Measurements from ENCODE around the gene DEFB116.
"Not testable (repeated sequence)": the region's sequence is repeated elsewhere in the genome, so short reads cannot be mapped to it uniquely, and the experiment has no call there.

Gene DEFB116

GRCh38 chr20:31308535-31309162, at the start of gene DEFB116:
TSS of gene DEFB116 (minus strand) at chr20:31308585. CDS start at chr20:31308585, 0 bp downstream.
- no peak for DNase-seq

DNA sequence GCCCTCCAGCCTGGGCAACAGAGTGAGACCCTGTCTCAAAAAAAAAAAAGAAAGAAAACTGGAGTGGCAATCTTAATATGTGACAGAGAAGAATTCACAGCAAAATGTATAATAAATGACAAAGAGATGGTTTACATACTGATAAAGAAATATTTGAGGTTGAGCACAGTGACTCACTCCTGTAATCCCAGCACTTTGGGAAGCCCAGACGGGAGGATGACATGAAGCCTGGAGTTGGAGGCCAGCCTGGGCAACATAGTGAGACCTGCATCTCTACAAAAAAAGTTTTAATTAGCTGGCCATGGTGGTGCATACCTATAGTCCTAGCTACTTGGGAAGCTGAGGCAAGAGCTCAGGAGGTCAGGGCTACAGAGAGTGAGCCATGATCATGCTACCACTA, 47.6 kb upstream of the DEFB116 start:
- DNase-seq = no peak

- DNase-seq = no peak
Observed at GRCh38 chr20:31341470-31341869, 33.1 kb upstream of the DEFB116 start.

GRCh38 chr20:31330893-31331292, 22.5 kb upstream of the DEFB116 start:
- no peak for DNase-seq

GRCh38 chr20:31322504-31322903, 14.1 kb upstream of the DEFB116 start:
- no peak for DNase-seq

GRCh38 chr20:31284964-31285363, 23.4 kb downstream of the DEFB116 start:
- not testable (repeated sequence) for DNase-seq

DNA sequence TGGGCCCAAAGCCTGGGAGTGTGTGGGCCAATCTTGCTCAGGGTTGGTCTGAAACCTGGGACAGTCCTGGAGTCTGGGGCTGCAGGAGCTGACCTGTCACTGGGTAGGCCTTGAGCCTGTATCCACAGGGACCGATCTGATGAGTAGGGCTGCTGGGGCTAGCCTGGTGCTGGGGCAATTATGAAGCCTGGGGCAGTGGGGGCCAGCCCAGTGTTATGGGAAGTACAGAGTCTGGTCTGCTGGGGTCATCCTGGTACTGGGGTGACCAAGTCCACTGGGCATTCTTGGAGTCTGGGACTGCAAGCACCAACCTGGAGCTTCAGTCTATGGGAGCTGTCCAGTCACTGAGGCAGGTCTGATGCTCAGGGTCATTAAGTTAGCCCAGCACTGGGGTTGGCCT, 30.2 kb downstream of the DEFB116 start:
- no peak for DNase-seq

- no peak for DNase-seq
Observed at GRCh38 chr20:31274441-31274840, 33.9 kb downstream of the DEFB116 start.

GRCh38 chr20:31260326-31260932, 48.0 kb downstream of the DEFB116 start:
- no peak for DNase-seq

DNA sequence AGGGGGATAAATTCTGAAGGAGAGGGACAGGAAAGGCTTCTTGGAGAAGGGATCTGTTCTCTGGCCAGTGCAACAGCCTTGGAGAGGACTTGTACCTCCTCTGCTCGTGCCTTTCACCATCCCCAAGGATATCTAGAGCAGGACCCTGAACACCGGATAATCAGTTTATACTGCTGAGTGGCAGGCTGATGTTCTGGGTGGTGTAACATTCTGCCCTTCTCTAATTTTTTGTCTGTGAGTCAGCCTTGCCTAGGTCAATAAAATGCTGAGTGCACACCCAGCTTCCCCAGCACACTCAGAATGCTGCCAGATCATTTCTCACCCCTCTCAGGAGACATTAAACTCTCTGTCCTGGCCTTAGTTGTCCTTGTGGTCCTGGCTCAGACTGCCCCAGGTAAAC, 51.0 kb downstream of the DEFB116 start, which contains the start of gene DEFB115:
TSS of gene DEFB115 (plus strand) at position 301 of the 400 bp plus-strand sequence. CDS start at position 301, 0 bp downstream.
- no peak for DNase-seq

DNA sequence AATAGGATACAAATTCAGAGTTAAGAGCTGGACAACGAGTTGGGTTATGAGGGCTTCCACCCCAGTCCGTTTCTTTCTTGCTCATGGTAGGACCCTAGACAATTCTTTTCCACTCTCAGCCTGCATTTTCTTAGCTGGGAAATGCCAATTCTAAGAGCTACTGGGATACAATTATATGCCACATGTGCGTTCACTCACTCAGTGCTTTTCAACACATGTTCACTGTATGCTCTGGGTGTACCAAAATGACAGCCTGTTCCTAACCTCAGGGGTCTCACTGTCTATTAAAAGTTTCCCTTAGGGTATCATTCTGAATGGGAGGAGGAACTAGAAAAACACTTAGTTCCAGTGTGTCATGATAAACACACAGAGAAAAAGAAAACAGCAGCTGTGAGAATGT, 51.4 kb downstream of the DEFB116 start:
- DNase-seq = no peak

Measured in stimulated activated CD4-positive, alpha-beta T cell treated with anti-CD3 and anti-CD28 coated beads, Interleukin-1b, Interleukin-23, amount 100 ng/mL, for 48 hours (primary cell).